K562 (cell line): ENCODE measurements around the gene ENG. TPM values are rescaled to one million over a fixed set of nuclear protein-coding genes. Genes with fewer than 3 reads are reported as not detected.

ENCODE experiments used
- BCL6 ChIP-seq: fragments of 250-450 bp; sonication (Bioruptor Pico); IDR thresholded peaks from 2 replicates; pipeline ENCODE4 v1.4.0; 2020
- BRCA1 ChIP-seq, 2 experiments: fragments of 450-650 bp in 1 of 2; sonication (generic) in 1 of 2; formaldehyde crosslinking in 1 of 2; IDR thresholded peaks; 2 replicates each; pipeline versions ENCODE4 v1.5.0 to v1.6.1; 2017 to 2020; ENCODE audit warnings: mild to moderate bottlenecking in 1 of 2, missing genetic modification reagents in 1 of 2
- CAMTA2 ChIP-seq: fragments of 250-450 bp; sonication (Bioruptor Pico); conservative IDR thresholded peaks from 2 replicates; pipeline ENCODE4 v1.5.1; 2022
- CREB1 ChIP-seq, 2 experiments: sonication (generic) in 1 of 2; formaldehyde crosslinking in 1 of 2; IDR thresholded peaks; 2 replicates each; pipeline versions ENCODE4 v1.6.1 to v1.8.0; 2012 to 2022; ENCODE audit warnings: inconsistent platforms in 1 of 2, mild to moderate bottlenecking in 1 of 2, missing genetic modification reagents in 1 of 2, moderate library complexity in 1 of 2
- DPF2 ChIP-seq: fragments of 450-650 bp; IDR thresholded peaks from 2 replicates; pipeline ENCODE4 v1.6.1; 2016
- ETV6 ChIP-seq, 3 experiments: fragments of 150-350 bp in 1 of 3; sonication (generic) in 1 of 3; formaldehyde crosslinking in 1 of 3; IDR thresholded peaks; 2 replicates each; pipeline versions ENCODE4 v1.6.1 to v1.8.0; 2014 to 2022; ENCODE audit warnings: borderline replicate concordance in 2 of 3, low read depth in 2 of 3, antibody characterized with exemption in 1 of 3, low read length in 1 of 3, mild to moderate bottlenecking in 1 of 3, missing genetic modification reagents in 1 of 3
- EZH2 ChIP-seq: IDR thresholded peaks from 2 replicates; pipeline ENCODE4 v1.6.1; 2012; ENCODE audit warnings: low read depth, mild to moderate bottlenecking, inconsistent platforms, low read length, borderline replicate concordance
- FOXA1 ChIP-seq: fragments of 450-650 bp; IDR thresholded peaks from 2 replicates; pipeline ENCODE4 v1.6.1; 2016; ENCODE audit warnings: mild to moderate bottlenecking, borderline replicate concordance
- GABPA ChIP-seq: fragments of 200-800 bp; sonication (Bioruptor generic); conservative IDR thresholded peaks from 2 replicates; pipeline ENCODE4 v1.6.1; 2016; ENCODE audit warnings: low read depth, missing genetic modification characterization, missing compliant biosample characterization
- MED1 ChIP-seq: sonication (generic); formaldehyde crosslinking; IDR thresholded peaks from 2 replicates; pipeline ENCODE4 v1.8.1; 2023; ENCODE audit warnings: missing genetic modification reagents, borderline replicate concordance
- MEF2A ChIP-seq: IDR thresholded peaks from 2 replicates; pipeline ENCODE4 v1.6.1; 2011; ENCODE audit warnings: low read depth, mild to moderate bottlenecking, low read length, moderate library complexity; ENCODE audit not compliant: control insufficient read depth
- MIER1 ChIP-seq: fragments of 450-650 bp; IDR thresholded peaks from 2 replicates; pipeline ENCODE4 v1.6.1; 2016; ENCODE audit warnings: antibody characterized with exemption, mild to moderate bottlenecking, low read depth
- NFATC3 ChIP-seq: fragments of 450-650 bp; IDR thresholded peaks from 2 replicates; pipeline ENCODE4 v1.6.1; 2017; ENCODE audit warnings: mild to moderate bottlenecking
- NR3C1 ChIP-seq: sonication (generic); formaldehyde crosslinking; IDR thresholded peaks from 2 replicates; pipeline ENCODE4 v1.8.1; 2022; ENCODE audit warnings: missing genetic modification reagents
- PTBP1 ChIP-seq: fragments of 200-400 bp; formaldehyde crosslinking; IDR thresholded peaks from 2 replicates; pipeline ENCODE4 v1.6.1; 2017; ENCODE audit warnings: low read depth, low read length
- RBFOX2 ChIP-seq: fragments of 200-400 bp; formaldehyde crosslinking; IDR thresholded peaks from 2 replicates; pipeline ENCODE4 v1.6.1; 2017; ENCODE audit warnings: low read depth, mild to moderate bottlenecking, low read length, moderate library complexity
- SIN3A ChIP-seq, 2 experiments: fragments of 150-350 bp in 1 of 2; IDR thresholded peaks; 2 replicates each; pipeline ENCODE4 v1.6.1; 2011 to 2016; ENCODE audit warnings: borderline replicate concordance in 2 of 2, low read depth in 2 of 2, low read length in 2 of 2, mild to moderate bottlenecking in 2 of 2, moderate library complexity in 2 of 2; ENCODE audit not compliant: control insufficient read depth in 1 of 2
- ZBTB8A ChIP-seq: fragments of 450-650 bp; IDR thresholded peaks from 2 replicates; pipeline ENCODE4 v1.6.1; 2018; ENCODE audit warnings: mild to moderate bottlenecking, moderate library complexity; ENCODE audit not compliant: partially characterized antibody
- ZC3H4 ChIP-seq: sonication (generic); formaldehyde crosslinking; IDR thresholded peaks from 2 replicates; pipeline ENCODE4 v1.9.0; 2021; ENCODE audit warnings: missing genetic modification reagents, borderline replicate concordance
- ZNF311 ChIP-seq: fragments of 250-450 bp; sonication (Bioruptor Pico); IDR thresholded peaks from 2 replicates; pipeline ENCODE4 v1.4.0; 2020; ENCODE audit warnings: mild to moderate bottlenecking, moderate library complexity
- polyA plus RNA-seq, 8 experiments: library from polyadenylated mRNA; depleted of rRNA in 4 of 8; stranded (reverse) in 5 of 8; unstranded in 3 of 8; fragments of >200 nt; fragmentation: Nextera tagmentation in 2 of 8; fragmentation: Illumina TruSeq in 1 of 8; extraction: Ambion mirVana in 2 of 8; extraction: Trizol in 1 of 8; gene quantifications; 2 replicates each; pipeline versions ENCODE4 v1.2.1 to v1.2.3, GENCODE V29; 2011 to 2014; ENCODE audit warnings: inconsistent platforms in 1 of 8, missing spikeins in 1 of 8
- total RNA-seq, 7 experiments: library from RNA; depleted of rRNA in 6 of 7; stranded (reverse); fragments of >200 nt in 6 of 7; fragmentation: Illumina TruSeq in 2 of 7; extraction: Trizol in 2 of 7; gene quantifications; 2 replicates each; pipeline versions ENCODE4 v1.2.1 to v1.2.3, GENCODE V29; 2011 to 2021; ENCODE audit warnings: low replicate concordance in 1 of 7
- TF ChIP-seq, protein P1 (sequence below), 2 experiments: IDR thresholded peaks in 1 of 2; conservative IDR thresholded peaks in 1 of 2; 2 replicates each; pipeline ENCODE4 v1.6.1; 2016; ENCODE audit warnings: low read depth in 2 of 2, mild to moderate bottlenecking in 1 of 2, missing compliant biosample characterization in 1 of 2, missing genetic modification characterization in 1 of 2, moderate library complexity in 1 of 2
- TF ChIP-seq, protein P2 (sequence below): fragments of 250-450 bp; sonication (Bioruptor Pico); IDR thresholded peaks from 2 replicates; pipeline ENCODE4 v1.9.0; 2021; ENCODE audit warnings: mild to moderate bottlenecking
- TF ChIP-seq, protein P3 (sequence below): fragments of 250-450 bp; sonication (Bioruptor Pico); IDR thresholded peaks from 2 replicates; pipeline ENCODE4 v1.4.0; 2020; ENCODE audit warnings: mild to moderate bottlenecking

The ENG gene
- total and polyA plus RNA-seq, 9 of the 15 experiments (the other 6 are each of a cell fraction or from before 2014, with no cell fraction given): 0.04 to 0.40 (median 0.14) TPM; not detected in 1

DNA sequence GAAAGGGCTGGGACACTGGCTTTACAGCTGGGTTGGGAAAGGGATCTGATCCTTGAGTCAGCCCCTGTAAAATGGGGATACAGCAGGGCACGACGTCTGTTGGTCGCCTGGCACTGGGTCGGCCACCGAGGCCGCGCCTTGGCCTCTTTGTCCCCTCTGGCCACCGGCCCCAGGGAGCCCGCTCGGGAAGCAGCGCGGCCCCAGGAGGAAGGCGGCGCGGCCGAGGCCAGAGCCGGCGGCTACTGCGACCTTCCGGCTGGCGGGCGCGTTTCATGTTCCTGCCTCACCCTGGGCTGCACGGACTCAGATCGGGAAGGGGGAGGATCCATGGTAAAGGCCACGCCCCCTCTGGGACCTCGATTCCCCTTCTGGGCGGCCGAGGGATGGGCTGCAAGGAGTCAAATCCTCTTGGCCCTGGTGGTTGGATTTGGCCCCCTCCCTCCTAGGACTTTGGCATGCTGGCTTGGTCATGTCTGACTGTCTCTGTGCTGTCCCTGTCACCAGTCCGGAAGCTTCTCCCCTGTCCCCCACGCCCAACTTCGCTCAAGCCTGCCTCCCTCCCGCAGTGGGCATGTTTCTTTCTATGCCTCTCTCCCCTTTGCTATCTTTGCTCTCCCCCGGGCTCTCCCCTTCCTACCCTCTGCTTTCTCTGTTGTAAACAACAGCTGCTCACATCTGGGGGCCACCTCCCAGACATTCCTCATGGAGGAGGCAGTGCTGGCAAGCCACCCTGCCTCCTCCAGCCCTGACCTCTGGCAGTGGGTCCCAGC, 26.0 kb downstream of the ENG start (continued):
- TF ChIP-seq, protein P1, sequence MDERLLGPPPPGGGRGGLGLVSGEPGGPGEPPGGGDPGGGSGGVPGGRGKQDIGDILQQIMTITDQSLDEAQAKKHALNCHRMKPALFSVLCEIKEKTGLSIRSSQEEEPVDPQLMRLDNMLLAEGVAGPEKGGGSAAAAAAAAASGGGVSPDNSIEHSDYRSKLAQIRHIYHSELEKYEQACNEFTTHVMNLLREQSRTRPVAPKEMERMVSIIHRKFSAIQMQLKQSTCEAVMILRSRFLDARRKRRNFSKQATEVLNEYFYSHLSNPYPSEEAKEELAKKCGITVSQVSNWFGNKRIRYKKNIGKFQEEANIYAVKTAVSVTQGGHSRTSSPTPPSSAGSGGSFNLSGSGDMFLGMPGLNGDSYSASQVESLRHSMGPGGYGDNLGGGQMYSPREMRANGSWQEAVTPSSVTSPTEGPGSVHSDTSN (CRISPR knock-in tag; IDR thresholded peaks at IDR 0.05; ENCODE audit: low read depth): no peak
- TF ChIP-seq, protein P1 (tag; conservative IDR thresholded peaks at IDR 0.05; ENCODE audit: low read depth): peak; percentile 25; the same call in 1 of the 2 replicates
- TF ChIP-seq EZH2: no peak
- TF ChIP-seq ZC3H4 (CRISPR knock-in tag): no peak
- TF ChIP-seq DPF2: peak; percentile 72
- peak; percentile 60 for TF ChIP-seq GABPA
- no peak for TF ChIP-seq MED1 (CRISPR knock-in tag)
- TF ChIP-seq FOXA1: no peak
- no peak for TF ChIP-seq CAMTA2 (CRISPR knock-in tag)
- TF ChIP-seq BCL6: no peak
- peak; percentile 52 for TF ChIP-seq ZNF311
- TF ChIP-seq NR3C1: no peak
- TF ChIP-seq BRCA1 (IDR thresholded peaks at IDR 0.05): no peak
- no peak for TF ChIP-seq BRCA1 (CRISPR knock-in tag; IDR thresholded peaks at IDR 0.05)
- TF ChIP-seq, protein P2, sequence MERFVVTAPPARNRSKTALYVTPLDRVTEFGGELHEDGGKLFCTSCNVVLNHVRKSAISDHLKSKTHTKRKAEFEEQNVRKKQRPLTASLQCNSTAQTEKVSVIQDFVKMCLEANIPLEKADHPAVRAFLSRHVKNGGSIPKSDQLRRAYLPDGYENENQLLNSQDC (CRISPR knock-in tag): no peak
- no peak for TF ChIP-seq PTBP1
- TF ChIP-seq, protein P3, sequence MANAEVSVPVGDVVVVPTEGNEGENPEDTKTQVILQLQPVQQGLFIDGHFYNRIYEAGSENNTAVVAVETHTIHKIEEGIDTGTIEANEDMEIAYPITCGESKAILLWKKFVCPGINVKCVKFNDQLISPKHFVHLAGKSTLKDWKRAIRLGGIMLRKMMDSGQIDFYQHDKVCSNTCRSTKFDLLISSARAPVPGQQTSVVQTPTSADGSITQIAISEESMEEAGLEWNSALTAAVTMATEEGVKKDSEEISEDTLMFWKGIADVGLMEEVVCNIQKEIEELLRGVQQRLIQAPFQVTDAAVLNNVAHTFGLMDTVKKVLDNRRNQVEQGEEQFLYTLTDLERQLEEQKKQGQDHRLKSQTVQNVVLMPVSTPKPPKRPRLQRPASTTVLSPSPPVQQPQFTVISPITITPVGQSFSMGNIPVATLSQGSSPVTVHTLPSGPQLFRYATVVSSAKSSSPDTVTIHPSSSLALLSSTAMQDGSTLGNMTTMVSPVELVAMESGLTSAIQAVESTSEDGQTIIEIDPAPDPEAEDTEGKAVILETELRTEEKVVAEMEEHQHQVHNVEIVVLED (CRISPR knock-in tag): no peak; the same call in 1 of the 2 replicates
- TF ChIP-seq RBFOX2: peak; percentile 99
- no peak for TF ChIP-seq MIER1
- no peak for TF ChIP-seq MEF2A
- no peak for TF ChIP-seq SIN3A (IDR thresholded peaks at IDR 0.05; ENCODE audit: borderline replicate concordance in 2 of 2, control insufficient read depth in 1 of 2, low read depth in 2 of 2, low read length in 2 of 2)
- no peak for TF ChIP-seq ETV6 (IDR thresholded peaks at IDR 0.05; ENCODE audit: borderline replicate concordance in 1 of 2, low read depth in 2 of 2, low read length in 1 of 2)
- no peak for TF ChIP-seq ETV6 (CRISPR knock-in tag; IDR thresholded peaks at IDR 0.05; ENCODE audit: borderline replicate concordance)
- no peak for TF ChIP-seq CREB1 (IDR thresholded peaks at IDR 0.05)
- no peak for TF ChIP-seq CREB1 (CRISPR knock-in tag; IDR thresholded peaks at IDR 0.05)
- no peak for TF ChIP-seq ZBTB8A
- no peak for TF ChIP-seq NFATC3
